ENCODE measurements around the gene TSPAN6. TPM values are rescaled to one million over a fixed set of nuclear protein-coding genes. Genes with fewer than 3 reads are reported as not detected.

The TSPAN6 gene, protein sequence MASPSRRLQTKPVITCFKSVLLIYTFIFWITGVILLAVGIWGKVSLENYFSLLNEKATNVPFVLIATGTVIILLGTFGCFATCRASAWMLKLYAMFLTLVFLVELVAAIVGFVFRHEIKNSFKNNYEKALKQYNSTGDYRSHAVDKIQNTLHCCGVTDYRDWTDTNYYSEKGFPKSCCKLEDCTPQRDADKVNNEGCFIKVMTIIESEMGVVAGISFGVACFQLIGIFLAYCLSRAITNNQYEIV
- 100 to 1,000 TPM in 1 of 2 donors, 10 to 100 TPM in 1; 57.6 to 106 TPM for total RNA-seq

DNA sequence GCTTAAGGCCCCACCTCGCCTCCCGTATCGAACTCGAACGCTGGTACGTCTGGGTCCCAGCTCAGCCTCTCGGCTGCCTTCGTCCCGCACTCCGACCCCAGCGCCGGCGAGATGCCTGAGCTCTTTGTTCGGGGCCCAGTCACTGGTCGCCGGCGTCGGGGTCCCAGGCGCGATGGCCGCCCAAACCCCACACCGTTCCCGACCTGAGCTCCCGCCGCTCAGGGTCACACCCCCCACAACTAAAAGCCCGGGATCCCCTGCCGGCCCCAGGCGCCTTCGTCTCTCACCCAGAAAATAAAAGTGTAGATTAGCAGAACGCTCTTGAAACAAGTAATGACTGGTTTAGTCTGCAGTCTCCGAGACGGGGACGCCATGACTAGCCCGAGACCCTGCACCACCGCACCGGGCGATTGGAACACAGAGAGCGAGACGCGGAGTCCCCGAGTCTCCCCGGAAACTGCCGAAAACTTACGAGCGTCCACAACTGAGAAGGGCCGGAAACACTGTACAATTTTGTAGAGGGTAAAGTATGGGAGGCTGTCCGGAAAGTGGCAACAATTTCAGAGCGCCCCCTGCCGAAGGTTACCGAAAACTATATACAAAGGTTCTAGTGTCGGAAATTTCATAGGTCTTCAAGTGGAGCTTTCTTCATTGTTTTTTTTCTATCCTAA, at the start of gene TSPAN6:
Gene TSPAN6 (minus strand): TSS at position 486 of the 671 bp plus-strand sequence. CDS start 112 bp downstream, at position 374.
- no peaks in the 10 kb centered on the region for H3K9me3 ChIP-seq
- H3K36me3 ChIP-seq: no peaks in the 10 kb centered on the region
- H3K27me3 ChIP-seq: no peaks in the 10 kb centered on the region
- H3K9ac ChIP-seq (ENCODE audit: low read depth in 2 of 2, low read length in 2 of 2): peak within 1 kb of the TSS; percentile 68 to 79
- TF ChIP-seq, protein P1, sequence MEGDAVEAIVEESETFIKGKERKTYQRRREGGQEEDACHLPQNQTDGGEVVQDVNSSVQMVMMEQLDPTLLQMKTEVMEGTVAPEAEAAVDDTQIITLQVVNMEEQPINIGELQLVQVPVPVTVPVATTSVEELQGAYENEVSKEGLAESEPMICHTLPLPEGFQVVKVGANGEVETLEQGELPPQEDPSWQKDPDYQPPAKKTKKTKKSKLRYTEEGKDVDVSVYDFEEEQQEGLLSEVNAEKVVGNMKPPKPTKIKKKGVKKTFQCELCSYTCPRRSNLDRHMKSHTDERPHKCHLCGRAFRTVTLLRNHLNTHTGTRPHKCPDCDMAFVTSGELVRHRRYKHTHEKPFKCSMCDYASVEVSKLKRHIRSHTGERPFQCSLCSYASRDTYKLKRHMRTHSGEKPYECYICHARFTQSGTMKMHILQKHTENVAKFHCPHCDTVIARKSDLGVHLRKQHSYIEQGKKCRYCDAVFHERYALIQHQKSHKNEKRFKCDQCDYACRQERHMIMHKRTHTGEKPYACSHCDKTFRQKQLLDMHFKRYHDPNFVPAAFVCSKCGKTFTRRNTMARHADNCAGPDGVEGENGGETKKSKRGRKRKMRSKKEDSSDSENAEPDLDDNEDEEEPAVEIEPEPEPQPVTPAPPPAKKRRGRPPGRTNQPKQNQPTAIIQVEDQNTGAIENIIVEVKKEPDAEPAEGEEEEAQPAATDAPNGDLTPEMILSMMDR (IDR thresholded peaks at IDR 0.05): peak; percentile 25
- intact Hi-C loops (cut with DNase I): no loop called here
- H3K4me3 ChIP-seq: peak within 1 kb of the TSS; percentile 51
- H3K4me1 ChIP-seq: no peaks in the 10 kb centered on the region
- H3K27ac ChIP-seq: peak within 1 kb of the TSS; percentile 61
- peak; percentile 89 for DNase-seq

DNA sequence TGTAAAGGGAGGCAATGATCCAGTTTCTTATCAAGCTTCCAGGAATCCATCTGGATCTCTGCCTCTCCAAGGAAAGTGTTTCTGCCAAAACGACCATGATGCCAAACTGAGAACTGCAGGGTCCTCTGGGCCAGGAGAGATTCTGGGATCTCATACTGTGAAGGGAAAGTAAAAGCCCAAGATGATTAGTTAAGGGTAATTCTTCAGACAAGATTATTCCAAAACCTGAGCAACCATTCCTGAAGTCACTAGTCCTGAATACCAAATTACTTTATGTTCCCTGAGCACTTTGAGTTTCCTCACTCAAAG, 49.3 kb upstream of the TSPAN6 start:
- Histone ChIP-seq H3K27ac (no peak overlapping the region), H3K27me3 (no peaks in the 10 kb centered on the region), H3K9ac (ENCODE audit: low read depth in 2 of 2, low read length in 2 of 2) (no peak overlapping the region), H3K9me3 (no peaks in the 10 kb centered on the region), H3K4me3 (no peak overlapping the region), H3K36me3 (no peaks in the 10 kb centered on the region), H3K4me1 (no peaks in the 10 kb centered on the region)
- DNase-seq: no peak
- intact Hi-C loops (cut with DNase I): loop anchor here (2.0 kb wide), 1 partner anchor 81 kb away; no protein-coding TSS in a partner anchor
- TF ChIP-seq, protein P1 (IDR thresholded peaks at IDR 0.05): peak; percentile 11

DNA sequence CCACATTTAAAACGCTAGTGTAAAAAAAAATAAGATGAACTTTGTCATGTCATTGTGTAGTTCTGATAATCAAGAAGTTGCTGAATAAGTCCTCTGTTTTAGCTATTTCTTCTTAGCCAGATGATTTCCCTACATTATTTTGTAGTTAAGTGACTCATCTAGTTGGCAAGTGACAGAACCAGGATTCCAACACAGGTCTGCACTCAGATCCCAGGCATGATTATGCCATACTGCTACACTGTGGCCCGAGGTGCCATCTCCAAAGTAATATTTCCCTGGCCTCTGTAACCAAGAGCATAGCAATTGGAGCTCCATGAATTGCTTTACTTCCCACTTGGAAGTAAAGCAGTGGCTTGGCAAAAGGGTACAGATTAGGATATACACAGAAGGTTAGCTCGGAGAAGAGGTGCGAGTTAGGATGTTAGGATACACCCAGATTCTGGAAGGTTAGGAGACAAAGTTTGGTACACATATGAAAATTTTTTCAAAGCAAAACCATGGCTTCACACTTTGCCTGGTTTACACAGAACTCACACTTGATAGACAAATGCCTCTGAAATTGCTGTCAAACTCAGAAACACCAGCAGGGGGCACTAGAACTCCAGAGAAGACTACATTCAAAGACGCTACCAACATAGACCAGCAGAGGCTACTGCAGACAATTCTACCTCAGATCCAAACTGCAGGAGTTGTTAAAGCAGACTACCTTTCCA, 48.8 kb upstream of the TSPAN6 start:
- H3K9me3 ChIP-seq: no peaks in the 10 kb centered on the region
- no peaks in the 10 kb centered on the region for H3K27me3 ChIP-seq
- no peaks in the 10 kb centered on the region for H3K36me3 ChIP-seq
- TF ChIP-seq, protein P1 (IDR thresholded peaks at IDR 0.05): peak; percentile 80
- intact Hi-C loops (cut with DNase I): no loop called here
- no peaks in the 10 kb centered on the region for H3K4me1 ChIP-seq
- no peak overlapping the region for H3K9ac ChIP-seq (ENCODE audit: low read depth in 2 of 2, low read length in 2 of 2)
- H3K27ac ChIP-seq: no peak overlapping the region
- no peak overlapping the region for H3K4me3 ChIP-seq
- peak; percentile 87 for DNase-seq

DNA sequence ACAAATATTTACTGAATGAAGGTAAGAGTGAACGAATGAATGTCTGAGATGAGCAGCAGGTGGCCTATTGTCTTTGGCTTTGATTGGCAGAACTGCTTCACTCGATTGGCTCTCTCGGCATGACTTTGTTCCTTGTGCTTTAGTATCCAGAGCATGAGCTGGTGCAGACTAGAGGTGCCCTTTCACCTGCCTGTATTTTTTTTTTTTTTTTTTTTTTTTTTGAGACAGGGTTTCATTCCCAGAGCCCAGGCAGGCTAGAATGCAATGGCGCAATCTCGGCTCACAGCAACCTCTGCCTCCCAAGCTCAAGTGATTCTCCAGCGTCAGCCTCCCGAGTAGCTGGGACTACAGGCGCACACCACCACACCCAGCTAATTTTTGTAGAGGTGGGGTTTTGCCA, 46.3 kb upstream of the TSPAN6 start:
- Histone ChIP-seq H3K9ac (ENCODE audit: low read depth in 2 of 2, low read length in 2 of 2) (no peak overlapping the region), H3K4me1 (no peaks in the 10 kb centered on the region), H3K9me3 (no peaks in the 10 kb centered on the region), H3K4me3 (no peak overlapping the region), H3K27me3 (no peaks in the 10 kb centered on the region), H3K27ac (no peak overlapping the region), H3K36me3 (no peaks in the 10 kb centered on the region)
- DNase-seq: no peak
- TF ChIP-seq, protein P1 (IDR thresholded peaks at IDR 0.05): no peak
- intact Hi-C loops (cut with DNase I): no loop called here

DNA sequence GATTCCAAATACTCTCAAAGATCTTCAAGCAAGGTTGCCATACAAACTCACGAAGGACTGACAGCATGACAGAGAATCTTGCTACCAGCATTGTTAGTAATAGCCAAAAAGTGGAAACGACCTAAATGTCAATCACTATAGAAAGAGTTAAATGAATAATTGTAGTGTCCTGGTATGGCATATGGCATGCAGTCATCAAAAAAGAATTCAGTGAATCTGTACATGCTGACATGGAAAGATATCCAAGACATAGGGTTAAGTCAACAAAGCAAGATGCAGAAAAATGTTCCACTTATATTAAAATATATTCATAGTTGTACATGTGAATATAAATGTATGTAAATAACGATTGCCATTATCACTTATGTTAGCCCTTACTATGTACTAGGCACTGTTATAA, 45.0 kb upstream of the TSPAN6 start:
- Histone ChIP-seq H3K9ac (ENCODE audit: low read depth in 2 of 2, low read length in 2 of 2) (no peak overlapping the region), H3K27me3 (no peaks in the 10 kb centered on the region), H3K4me3 (no peak overlapping the region), H3K27ac (no peak overlapping the region), H3K9me3 (no peaks in the 10 kb centered on the region), H3K36me3 (no peaks in the 10 kb centered on the region), H3K4me1 (no peaks in the 10 kb centered on the region)
- DNase-seq: no peak
- intact Hi-C loops (cut with DNase I): no loop called here
- TF ChIP-seq, protein P1 (IDR thresholded peaks at IDR 0.05): no peak

All from colonic mucosa (tissue), 4 donors.